ENCODE measurements around the gene RASD2. TPM values are rescaled to one million over a fixed set of nuclear protein-coding genes. Genes with fewer than 3 reads are reported as not detected.
A peak's percentile ranks its signal among the peaks of the same experiment; 100 is the strongest.
"Not testable (repeated sequence)": the region's sequence is repeated elsewhere in the genome, so short reads cannot be mapped to it uniquely, and the experiment has no call there.

The RASD2 gene
- total and polyA plus RNA-seq, 5 donors from 2014 or later = 0.06 to 1.0 TPM; not detected in 3

DNA sequence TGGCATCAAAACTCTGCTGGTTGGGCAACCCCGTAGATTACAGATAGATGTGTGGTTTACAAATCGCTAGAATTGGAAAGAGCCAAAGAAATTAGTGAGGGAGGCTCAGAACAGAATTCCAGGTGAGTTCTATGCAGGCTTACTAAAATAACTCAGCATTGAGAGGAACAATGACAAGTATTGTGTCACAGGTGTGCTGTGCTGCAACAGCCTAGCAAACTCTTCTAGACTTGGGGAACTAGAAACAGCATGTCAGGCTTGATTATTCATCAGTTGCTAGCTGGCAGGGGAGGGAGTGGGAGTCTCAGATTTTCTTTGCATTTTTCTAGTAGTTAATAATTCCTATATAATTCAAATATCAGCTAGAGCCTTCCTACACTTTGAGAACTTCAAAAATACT, 26.3 kb upstream of the RASD2 start:
- ATAC-seq (ENCODE audit: low read depth in 2 of 2) = no peak

DNA sequence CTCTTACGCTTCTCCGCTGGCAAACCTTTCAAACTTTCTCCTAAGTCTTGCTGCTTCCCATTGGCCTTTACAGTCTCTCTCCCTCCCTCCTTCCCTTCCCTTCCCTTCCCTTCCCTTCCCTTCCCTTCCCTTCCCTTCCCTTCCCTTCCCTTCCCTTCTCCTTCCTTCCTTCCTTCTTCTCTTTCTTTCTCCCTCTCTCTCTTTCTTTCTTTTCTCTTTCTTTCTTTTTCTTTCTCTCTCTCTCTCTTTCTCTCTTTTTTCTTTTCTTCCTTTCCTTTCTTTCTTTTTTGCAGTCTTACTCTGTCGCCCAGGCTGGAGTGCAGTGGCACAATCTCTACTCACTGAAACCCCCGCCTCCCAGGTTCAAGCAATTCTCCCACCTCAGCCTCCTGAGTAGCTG, 24.7 kb upstream of the RASD2 start:
- H3K36me3 ChIP-seq (ENCODE audit: control insufficient read depth, insufficient read depth, low read length); H3K4me1 Mint-ChIP-seq; ATAC-seq (ENCODE audit: low read depth in 2 of 2); DNase-seq; H3K36me3 Mint-ChIP-seq; H3K4me3 ChIP-seq (ENCODE audit: low read depth, low read length); H3K27ac ChIP-seq (ENCODE audit: insufficient read depth, low read length, poor library complexity, severe bottlenecking); H3K27ac Mint-ChIP-seq; H3K9me3 Mint-ChIP-seq; H3K27me3 ChIP-seq (ENCODE audit: control insufficient read depth, insufficient read depth, low read length); H3K9me3 ChIP-seq (ENCODE audit: control insufficient read depth in 2 of 2, low read length in 2 of 2); H3K4me1 ChIP-seq (ENCODE audit: control insufficient read depth, insufficient read depth, low read length, poor library complexity, severe bottlenecking); H3K27me3 Mint-ChIP-seq; H3K4me3 Mint-ChIP-seq: not testable (repeated sequence)

More for the DNA sequence above, 26.3 kb upstream of the RASD2 start:
- H3K27me3 ChIP-seq (ENCODE audit: control insufficient read depth, insufficient read depth, low read length) = peaks cover 3% of the 10 kb centered on the region
- Mint-ChIP-seq H3K4me3 (no peak overlapping the region), H3K4me1 (no peaks in the 10 kb centered on the region), H3K36me3 (no peaks in the 10 kb centered on the region), H3K9me3 (peaks cover 0 to 1% (median 0%) of the 10 kb centered on the region in 7 donors), H3K27ac (peak overlapping the region in 1 of 3 donors; percentile 20), H3K27me3 (peaks cover 13% of the 10 kb centered on the region)
- no peak overlapping the region for H3K4me3 ChIP-seq (ENCODE audit: low read depth, low read length)
- H3K36me3 ChIP-seq (ENCODE audit: control insufficient read depth, insufficient read depth, low read length) = no peaks in the 10 kb centered on the region
- no peaks in the 10 kb centered on the region for H3K4me1 ChIP-seq (ENCODE audit: control insufficient read depth, insufficient read depth, low read length, poor library complexity, severe bottlenecking)
- H3K27ac ChIP-seq (ENCODE audit: insufficient read depth, low read length, poor library complexity, severe bottlenecking) = no peak overlapping the region
- no peaks in the 10 kb centered on the region for H3K9me3 ChIP-seq (ENCODE audit: control insufficient read depth in 2 of 2, low read length in 2 of 2)
- no peak for DNase-seq

DNA sequence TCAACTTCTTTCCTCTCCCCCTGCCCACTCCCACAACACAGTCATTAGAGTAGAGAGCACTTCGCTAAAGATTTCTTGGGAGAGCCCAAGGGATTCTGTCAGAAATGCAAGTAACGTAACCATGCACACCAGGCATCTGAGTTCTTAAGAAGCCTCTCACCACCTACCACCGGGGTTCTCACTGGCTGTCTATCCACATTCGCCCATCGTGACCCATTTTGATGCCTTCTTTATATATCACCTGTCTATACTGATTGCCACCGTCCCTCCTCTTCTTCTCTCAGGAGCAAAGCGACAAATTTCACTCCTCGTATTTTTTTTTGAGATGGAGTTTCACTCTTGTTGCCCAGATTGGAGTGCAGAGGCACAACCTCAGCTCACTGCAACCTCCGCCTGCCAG, 23.9 kb upstream of the RASD2 start:
- no peak for ATAC-seq (ENCODE audit: low read depth in 2 of 2)
- no peak overlapping the region for H3K4me3 Mint-ChIP-seq
- H3K9me3 Mint-ChIP-seq = peaks cover 0 to 3% (median 0%) of the 10 kb centered on the region in 7 donors
- Histone ChIP-seq H3K27ac (ENCODE audit: insufficient read depth, low read length, poor library complexity, severe bottlenecking) (no peak overlapping the region), H3K4me3 (ENCODE audit: low read depth, low read length) (no peak overlapping the region), H3K9me3 (ENCODE audit: control insufficient read depth in 2 of 2, low read length in 2 of 2) (no peaks in the 10 kb centered on the region), H3K27me3 (ENCODE audit: control insufficient read depth, insufficient read depth, low read length) (peaks cover 3% of the 10 kb centered on the region), H3K36me3 (ENCODE audit: control insufficient read depth, insufficient read depth, low read length) (no peaks in the 10 kb centered on the region), H3K4me1 (ENCODE audit: control insufficient read depth, insufficient read depth, low read length, poor library complexity, severe bottlenecking) (no peaks in the 10 kb centered on the region)
- H3K36me3 Mint-ChIP-seq = no peaks in the 10 kb centered on the region
- H3K27ac Mint-ChIP-seq = no peak overlapping the region
- no peaks in the 10 kb centered on the region for H3K4me1 Mint-ChIP-seq
- H3K27me3 Mint-ChIP-seq = peaks cover 8% of the 10 kb centered on the region
- DNase-seq = no peak

DNA sequence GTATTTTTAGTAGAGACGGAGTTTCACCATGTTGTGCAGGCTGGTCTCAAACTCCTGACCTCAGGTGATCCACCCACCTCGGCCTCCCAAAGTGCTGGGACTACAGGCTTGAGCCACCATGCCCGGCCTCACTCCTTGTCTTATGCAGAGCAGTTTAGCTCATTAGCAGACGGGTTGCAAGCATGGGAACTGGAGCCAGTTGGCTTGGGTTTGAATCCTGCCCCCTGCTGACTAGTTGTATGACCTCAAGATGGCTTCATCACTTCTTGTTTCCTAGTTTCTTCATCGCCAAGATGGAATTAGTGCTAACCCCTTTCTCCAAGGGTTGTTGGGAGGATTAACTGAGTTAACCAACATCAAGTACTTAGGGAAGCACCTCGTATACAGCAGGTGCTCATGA, 23.4 kb upstream of the RASD2 start:
- no peaks in the 10 kb centered on the region for H3K36me3 Mint-ChIP-seq
- ATAC-seq (ENCODE audit: low read depth in 2 of 2) (no peak), DNase-seq (no peak)
- H3K4me3 Mint-ChIP-seq = no peak overlapping the region
- peaks cover 0 to 4% (median 0%) of the 10 kb centered on the region in 4 donors for H3K4me1 Mint-ChIP-seq
- Histone ChIP-seq H3K27me3 (ENCODE audit: control insufficient read depth, insufficient read depth, low read length) (peaks cover 3% of the 10 kb centered on the region), H3K27ac (ENCODE audit: insufficient read depth, low read length, poor library complexity, severe bottlenecking) (no peak overlapping the region), H3K4me1 (ENCODE audit: control insufficient read depth, insufficient read depth, low read length, poor library complexity, severe bottlenecking) (no peaks in the 10 kb centered on the region), H3K9me3 (ENCODE audit: control insufficient read depth in 2 of 2, low read length in 2 of 2) (no peaks in the 10 kb centered on the region), H3K36me3 (ENCODE audit: control insufficient read depth, insufficient read depth, low read length) (no peaks in the 10 kb centered on the region), H3K4me3 (ENCODE audit: low read depth, low read length) (no peak overlapping the region)
- H3K9me3 Mint-ChIP-seq = peaks cover 0 to 3% (median 0%) of the 10 kb centered on the region in 7 donors
- H3K27me3 Mint-ChIP-seq = peaks cover 13% of the 10 kb centered on the region
- H3K27ac Mint-ChIP-seq = no peak overlapping the region

DNA sequence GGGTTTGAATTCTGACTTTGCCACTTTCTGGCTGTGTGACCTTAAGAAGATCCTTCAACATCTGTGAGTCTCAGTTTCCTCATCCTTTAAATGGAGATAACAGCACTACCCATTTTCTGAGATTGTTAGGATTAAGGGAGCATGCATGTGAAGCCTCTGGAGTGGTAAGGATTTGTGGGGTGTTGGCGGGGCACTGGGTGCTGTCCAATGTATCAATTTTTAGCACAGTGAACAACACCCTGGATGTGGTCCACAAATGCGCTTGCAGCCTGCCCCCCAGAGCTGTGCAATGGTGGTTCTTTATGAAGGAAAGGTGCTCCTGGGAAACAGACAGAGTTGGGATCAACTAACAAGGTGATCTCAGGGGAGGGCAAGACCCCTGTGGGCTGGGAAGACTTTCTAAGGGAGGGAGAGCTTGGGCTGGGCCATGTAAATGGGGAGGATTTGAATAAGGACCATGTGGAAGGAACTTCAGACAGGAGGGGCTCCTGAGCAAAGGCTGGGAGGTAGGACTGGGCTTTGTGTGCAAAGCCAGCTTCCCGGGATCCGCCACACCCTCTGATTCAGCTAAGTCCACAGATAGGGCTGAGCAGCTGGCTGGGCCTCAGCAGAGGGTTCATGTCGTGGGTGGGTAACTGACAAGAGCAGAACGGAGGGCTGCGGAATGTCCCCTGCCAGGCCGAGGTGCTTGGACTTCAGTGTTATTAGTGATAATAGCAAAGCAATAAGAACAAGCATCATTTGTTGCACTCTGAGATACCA, 22.7 kb upstream of the RASD2 start:
- DNase-seq (no peak), ATAC-seq (ENCODE audit: low read depth in 2 of 2) (no peak)
- peaks cover 0 to 3% (median 0%) of the 10 kb centered on the region in 7 donors for H3K9me3 Mint-ChIP-seq
- H3K9me3 ChIP-seq (ENCODE audit: control insufficient read depth in 2 of 2, low read length in 2 of 2) = no peaks in the 10 kb centered on the region
- H3K4me1 ChIP-seq (ENCODE audit: control insufficient read depth, insufficient read depth, low read length, poor library complexity, severe bottlenecking) = no peaks in the 10 kb centered on the region
- no peaks in the 10 kb centered on the region for H3K36me3 ChIP-seq (ENCODE audit: control insufficient read depth, insufficient read depth, low read length)
- no peak overlapping the region for H3K27ac Mint-ChIP-seq
- H3K27me3 Mint-ChIP-seq = peaks cover 16% of the 10 kb centered on the region
- no peaks in the 10 kb centered on the region for H3K36me3 Mint-ChIP-seq
- no peak overlapping the region for H3K4me3 Mint-ChIP-seq
- no peak overlapping the region for H3K27ac ChIP-seq (ENCODE audit: insufficient read depth, low read length, poor library complexity, severe bottlenecking)
- H3K27me3 ChIP-seq (ENCODE audit: control insufficient read depth, insufficient read depth, low read length) = peaks cover 3% of the 10 kb centered on the region
- H3K4me3 ChIP-seq (ENCODE audit: low read depth, low read length) = no peak overlapping the region
- peaks cover 0 to 4% (median 0%) of the 10 kb centered on the region in 4 donors for H3K4me1 Mint-ChIP-seq

DNA sequence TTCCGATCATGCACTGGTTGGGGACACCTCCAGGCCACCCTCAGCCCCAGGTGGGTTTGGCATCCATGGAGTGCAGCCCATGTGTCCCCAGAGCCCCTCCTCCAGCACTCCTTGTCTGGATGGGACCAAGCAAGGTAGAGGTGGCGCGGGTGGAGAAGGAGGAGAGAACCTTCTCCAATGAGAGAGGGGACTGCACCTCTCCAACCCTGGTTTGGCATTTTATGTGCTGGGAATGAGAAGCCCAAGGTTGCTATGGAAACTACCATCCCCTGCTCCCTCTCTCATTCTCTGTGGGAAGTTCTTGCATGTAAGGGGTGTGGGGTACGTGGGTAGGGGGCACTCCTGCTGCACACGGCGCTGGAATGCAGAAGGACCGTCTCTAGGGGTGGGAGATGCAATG, 21.8 kb upstream of the RASD2 start:
- peaks cover 3% of the 10 kb centered on the region for H3K27me3 ChIP-seq (ENCODE audit: control insufficient read depth, insufficient read depth, low read length)
- H3K36me3 ChIP-seq (ENCODE audit: control insufficient read depth, insufficient read depth, low read length) = no peaks in the 10 kb centered on the region
- DNase-seq (no peak), ATAC-seq (ENCODE audit: low read depth in 2 of 2) (no peak)
- no peak overlapping the region for H3K27ac ChIP-seq (ENCODE audit: insufficient read depth, low read length, poor library complexity, severe bottlenecking)
- H3K4me3 Mint-ChIP-seq = no peak overlapping the region
- H3K9me3 ChIP-seq (ENCODE audit: control insufficient read depth in 2 of 2, low read length in 2 of 2) = no peaks in the 10 kb centered on the region
- no peak overlapping the region for H3K4me3 ChIP-seq (ENCODE audit: low read depth, low read length)
- no peak overlapping the region for H3K27ac Mint-ChIP-seq
- H3K4me1 ChIP-seq (ENCODE audit: control insufficient read depth, insufficient read depth, low read length, poor library complexity, severe bottlenecking) = no peaks in the 10 kb centered on the region
- H3K9me3 Mint-ChIP-seq = peaks cover 0 to 3% (median 0%) of the 10 kb centered on the region in 7 donors
- H3K27me3 Mint-ChIP-seq = peaks cover 16% of the 10 kb centered on the region
- H3K36me3 Mint-ChIP-seq = no peaks in the 10 kb centered on the region
- peaks cover 0 to 4% (median 0%) of the 10 kb centered on the region in 4 donors for H3K4me1 Mint-ChIP-seq

DNA sequence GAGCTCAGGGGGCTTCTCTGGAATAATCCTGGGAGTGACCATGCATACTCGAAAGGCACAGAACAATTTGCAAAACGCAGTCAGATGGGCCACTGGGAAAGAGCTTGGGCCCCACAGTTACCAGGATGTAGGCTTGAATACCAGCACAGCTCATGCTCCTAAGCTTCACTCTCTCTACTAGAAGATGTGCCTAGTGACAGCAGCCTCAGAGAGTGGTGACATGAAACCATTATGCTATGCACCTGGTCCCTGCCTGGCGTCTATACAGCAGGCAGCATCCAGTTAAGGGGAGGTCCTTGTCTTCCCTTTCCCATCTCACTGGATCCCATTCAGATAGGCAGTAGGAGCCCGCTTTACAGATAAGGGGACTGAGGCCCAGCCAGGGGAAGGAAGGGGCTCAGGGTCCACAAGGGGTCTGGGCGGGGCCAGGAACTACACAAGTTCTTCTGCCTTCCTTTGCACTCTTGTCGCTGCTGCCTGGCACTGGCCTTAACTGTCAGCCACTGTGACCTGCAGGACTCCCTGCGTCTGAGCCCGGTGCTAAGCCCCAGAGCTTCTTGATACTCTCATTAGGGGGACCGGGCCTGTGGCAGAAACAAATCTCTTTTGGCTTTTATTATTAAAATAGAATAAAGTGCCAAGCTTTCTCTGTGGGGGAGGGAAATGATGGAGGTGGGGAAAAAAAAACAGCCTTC, 21.2 kb upstream of the RASD2 start:
- peaks cover 0 to 4% (median 0%) of the 10 kb centered on the region in 4 donors for H3K4me1 Mint-ChIP-seq
- H3K4me3 ChIP-seq (ENCODE audit: low read depth, low read length) = no peak overlapping the region
- no peak for DNase-seq
- H3K9me3 ChIP-seq (ENCODE audit: control insufficient read depth in 2 of 2, low read length in 2 of 2) = no peaks in the 10 kb centered on the region
- no peak overlapping the region for H3K27ac ChIP-seq (ENCODE audit: insufficient read depth, low read length, poor library complexity, severe bottlenecking)
- peaks cover under 1% of the 10 kb centered on the region for H3K27me3 ChIP-seq (ENCODE audit: control insufficient read depth, insufficient read depth, low read length)
- no peaks in the 10 kb centered on the region for H3K36me3 Mint-ChIP-seq
- no peak for ATAC-seq (ENCODE audit: low read depth in 2 of 2)
- no peaks in the 10 kb centered on the region for H3K4me1 ChIP-seq (ENCODE audit: control insufficient read depth, insufficient read depth, low read length, poor library complexity, severe bottlenecking)
- H3K27me3 Mint-ChIP-seq = peaks cover 16% of the 10 kb centered on the region
- H3K4me3 Mint-ChIP-seq = no peak overlapping the region
- no peaks in the 10 kb centered on the region for H3K36me3 ChIP-seq (ENCODE audit: control insufficient read depth, insufficient read depth, low read length)
- H3K9me3 Mint-ChIP-seq = peaks cover 0 to 2% (median 0%) of the 10 kb centered on the region in 7 donors
- no peak overlapping the region for H3K27ac Mint-ChIP-seq

Data from CD4-positive, CD25-positive, alpha-beta regulatory T cell (primary cell).